Lower lobe of right lung (tissue), 2 donors: Measurements from ENCODE around the gene TMEM240. TPM values are rescaled to one million over a fixed set of nuclear protein-coding genes. Genes with fewer than 3 reads are reported as not detected.
"Not testable (repeated sequence)": the region's sequence is repeated elsewhere in the genome, so short reads cannot be mapped to it uniquely, and the experiment has no call there.

Experiments
- ATAC-seq, 2 donors: fragments of 200-7000 bp; cut with Tn5 transposase; one replicate each; pipeline ENCODE4 v1.9.1; 2020 to 2022; ENCODE audit warnings: mild to moderate bottlenecking in 2 of 2, moderate library complexity in 2 of 2
- DNase-seq: peaks from one replicate; pipeline ENCODE4 v3.0.0-alpha.2; 2020
- H3K27ac ChIP-seq: fragments of 200-600 bp; one replicate; pipeline ENCODE4 v1.8.0; 2022
- H3K27me3 ChIP-seq: fragments of 200-600 bp; one replicate; pipeline ENCODE4 v1.8.0; 2022; ENCODE audit warnings: low read depth
- H3K36me3 ChIP-seq: fragments of 200-600 bp; one replicate; pipeline ENCODE4 v1.8.0; 2022; ENCODE audit warnings: mild to moderate bottlenecking
- H3K4me1 ChIP-seq: fragments of 200-600 bp; one replicate; pipeline ENCODE4 v1.8.0; 2022
- H3K4me3 ChIP-seq: fragments of 200-600 bp; one replicate; pipeline ENCODE4 v1.8.0; 2022; ENCODE audit warnings: mild to moderate bottlenecking
- H3K9me3 ChIP-seq: fragments of 200-600 bp; one replicate; pipeline ENCODE4 v1.8.0; 2022
- CTCF ChIP-seq: fragments of 200-600 bp; IDR thresholded peaks from one replicate; pipeline ENCODE4 v1.8.0; 2022; ENCODE audit warnings: antibody characterized with exemption, mild to moderate bottlenecking
- intact Hi-C: fragments of 100-400 bp; cut with DNase I; formaldehyde crosslinking; loops from one replicate; pipeline ENCODE4 v1.11.0; 2022
- total RNA-seq: library from RNA; stranded (reverse); fragmentation: NEBNext Ultra II Directional; extraction: Animal tissue kit (Norgen Biotek cat#: 25700); gene quantifications from one replicate; pipeline ENCODE4 v1.2.1, GENCODE V29; 2021
- donor health status: DM: no; HTN: yes; CAD: no; lungs with severe emphysema.

The TMEM240 gene
- total RNA-seq, 1 donor from 2014 or later, result 3.9 TPM

DNA sequence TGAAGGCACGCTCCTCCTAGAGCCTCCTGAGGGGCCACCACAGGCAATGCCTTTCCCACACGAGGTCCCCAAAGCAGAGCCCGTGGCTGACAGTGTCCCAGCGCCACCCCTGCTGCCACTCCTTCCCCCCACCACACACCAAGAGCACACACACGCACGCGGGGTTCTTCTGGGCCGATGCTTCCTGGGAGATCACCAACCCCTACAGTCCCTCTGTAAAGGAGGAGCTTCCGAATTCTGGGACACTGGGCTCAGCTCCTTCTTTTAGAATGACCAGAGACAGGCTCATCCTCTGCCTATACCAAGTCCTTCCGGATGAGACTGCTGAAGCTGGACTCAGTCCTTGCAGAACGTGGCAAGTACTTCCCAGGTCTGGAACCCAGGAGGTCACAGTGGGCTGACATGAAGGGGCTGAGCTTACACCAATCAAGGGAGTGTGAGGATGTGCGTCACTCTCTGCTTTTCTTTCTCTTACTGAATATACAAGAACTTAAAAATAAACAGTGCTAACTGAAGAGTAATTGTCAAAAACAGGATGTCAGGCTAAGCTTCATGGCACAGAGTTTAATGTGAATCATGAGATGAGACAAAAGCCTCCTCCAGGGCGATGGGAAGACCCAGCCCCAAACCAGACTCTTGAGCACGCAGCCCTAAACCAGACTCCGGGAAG is 21.5 kb upstream of the TMEM240 start:
- no peak for ATAC-seq
- intact Hi-C loops, result no loop called here

DNA sequence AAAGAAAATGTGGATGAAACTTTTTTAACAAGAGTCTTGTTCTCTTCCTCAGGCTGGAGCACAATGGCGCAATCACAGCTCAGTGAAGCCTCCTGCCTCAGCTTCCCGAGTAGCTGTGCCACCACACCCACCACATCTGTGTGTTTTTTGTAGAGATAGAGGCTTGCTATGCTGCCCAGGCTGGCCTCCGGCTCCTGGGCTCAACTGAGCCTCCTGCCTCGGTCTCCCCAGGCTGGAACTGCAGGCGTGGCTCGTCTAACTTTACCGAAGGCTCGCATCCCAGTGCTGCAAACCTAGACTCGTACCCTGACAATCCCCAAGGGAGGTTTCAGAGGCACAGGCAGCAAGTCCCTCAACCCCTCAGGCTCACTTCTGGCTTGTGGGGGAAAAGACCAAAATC is 19.8 kb upstream of the TMEM240 start:
- ATAC-seq (no peak), DNase-seq (no peak)
- no peaks in the 10 kb centered on the region for H3K27me3 ChIP-seq
- intact Hi-C loops, result no loop called here
- no peaks in the 10 kb centered on the region for H3K9me3 ChIP-seq
- peaks cover 5% of the 10 kb centered on the region for H3K4me1 ChIP-seq
- H3K27ac ChIP-seq, result no peak overlapping the region
- TF ChIP-seq CTCF, result no peak
- H3K4me3 ChIP-seq, result no peak overlapping the region
- peaks cover 56% of the 10 kb centered on the region for H3K36me3 ChIP-seq

More for the DNA sequence above, 21.5 kb upstream of the TMEM240 start:
- H3K9me3 ChIP-seq, result no peaks in the 10 kb centered on the region
- H3K4me3 ChIP-seq, result no peak overlapping the region
- no peak for TF ChIP-seq CTCF
- H3K36me3 ChIP-seq, result peaks cover 65% of the 10 kb centered on the region
- H3K4me1 ChIP-seq, result peaks cover 15% of the 10 kb centered on the region
- no peaks in the 10 kb centered on the region for H3K27me3 ChIP-seq
- H3K27ac ChIP-seq, result peak overlapping the region; percentile 43
- no peak for DNase-seq

DNA sequence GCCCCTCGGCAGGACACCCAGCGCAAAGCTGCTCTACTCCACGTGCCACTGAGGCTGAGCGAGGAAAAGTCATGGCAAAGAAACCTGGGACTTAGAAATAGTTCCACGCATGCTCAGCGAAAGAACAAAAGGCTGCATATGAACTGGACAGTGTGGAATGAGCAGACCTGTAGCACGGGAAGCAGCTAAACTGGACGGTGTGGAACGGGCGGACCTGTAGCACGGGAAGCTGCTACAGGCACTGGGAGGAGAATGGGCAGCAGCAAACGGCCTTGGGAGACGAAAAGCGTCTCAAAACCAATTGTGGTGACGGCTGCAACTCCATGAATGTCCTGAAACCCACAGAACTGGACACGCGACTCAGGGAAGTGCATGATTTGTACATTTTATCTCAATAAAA is 18.6 kb upstream of the TMEM240 start:
- Histone ChIP-seq H3K9me3 (no peaks in the 10 kb centered on the region), H3K27me3 (no peaks in the 10 kb centered on the region), H3K36me3 (peaks cover 50% of the 10 kb centered on the region), H3K4me3 (no peak overlapping the region), H3K4me1 (peaks cover 5% of the 10 kb centered on the region), H3K27ac (no peak overlapping the region)
- intact Hi-C loops, result no loop called here
- DNase-seq, result no peak
- TF ChIP-seq CTCF, result no peak
- ATAC-seq, result no peak

DNA sequence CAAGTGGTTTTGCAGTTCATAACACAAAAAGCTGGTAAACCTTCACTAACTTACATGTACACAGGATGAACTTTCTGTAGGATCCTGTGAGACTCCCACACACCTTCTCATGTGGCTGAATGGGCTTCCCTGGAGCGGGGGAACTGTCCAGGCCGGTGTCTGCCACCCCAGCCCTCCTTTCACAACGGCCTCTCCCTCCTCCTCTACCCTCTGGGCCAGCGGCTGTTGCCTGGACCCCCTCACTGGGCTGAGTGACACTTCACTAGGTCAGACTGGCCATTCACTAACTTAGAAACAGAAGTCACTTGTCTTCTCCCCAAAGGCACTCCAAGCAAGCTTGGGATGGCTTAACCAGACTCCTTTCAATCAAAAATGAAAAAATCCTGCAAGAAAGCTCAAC is 18.2 kb upstream of the TMEM240 start:
- no peaks in the 10 kb centered on the region for H3K9me3 ChIP-seq
- H3K4me1 ChIP-seq, result peaks cover 5% of the 10 kb centered on the region
- no peak for TF ChIP-seq CTCF
- H3K27me3 ChIP-seq, result no peaks in the 10 kb centered on the region
- H3K27ac ChIP-seq, result no peak overlapping the region
- intact Hi-C loops, result no loop called here
- H3K36me3 ChIP-seq, result peaks cover 45% of the 10 kb centered on the region
- no peak for DNase-seq
- no peak overlapping the region for H3K4me3 ChIP-seq
- ATAC-seq, result no peak

DNA sequence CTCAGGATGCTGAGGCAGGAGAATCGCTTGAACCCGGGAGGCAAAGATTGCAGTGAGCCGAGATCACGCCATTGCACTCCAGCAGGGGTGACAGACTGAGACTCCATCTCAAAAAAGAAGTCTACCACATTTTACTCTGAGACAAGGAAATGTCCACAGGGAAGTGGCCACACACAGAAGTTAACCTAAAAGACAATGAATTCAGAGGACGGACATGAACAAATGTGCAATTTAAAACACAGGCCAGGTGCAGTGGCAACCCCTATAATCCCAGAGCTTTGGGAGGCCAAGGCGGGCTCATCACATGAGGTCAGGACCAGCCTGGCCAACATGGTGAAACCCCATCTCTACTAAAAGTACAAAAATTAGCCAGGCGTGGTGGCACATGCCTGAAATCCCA is 17.3 kb upstream of the TMEM240 start:
- ATAC-seq, intact Hi-C loops, DNase-seq, H3K27me3 ChIP-seq, H3K4me1 ChIP-seq, H3K9me3 ChIP-seq, H3K4me3 ChIP-seq, H3K27ac ChIP-seq: not testable (repeated sequence)
- H3K36me3 ChIP-seq, result peaks cover 36% of the 10 kb centered on the region

- ATAC-seq, H3K27ac ChIP-seq: not testable (repeated sequence)
These were observed 16.5 kb upstream of the TMEM240 start for GRCh38 chr1:1556961-1557360.

More at GRCh38 chr1:1556961-1557360, 16.5 kb upstream of the TMEM240 start:
- H3K9me3 ChIP-seq, H3K27me3 ChIP-seq, H3K4me3 ChIP-seq, DNase-seq, H3K4me1 ChIP-seq, intact Hi-C loops: not testable (repeated sequence)
- H3K36me3 ChIP-seq, result peaks cover 29% of the 10 kb centered on the region
